ENCODE results near the gene SCN1B.

The SCN1B gene

GRCh38 chr19:35009424-35010415 lies 20.6 kb upstream of the SCN1B start:
- Histone ChIP-seq H3K4me2 (ENCODE audit: low read depth, low read length, poor library complexity, severe bottlenecking) (no peak overlapping the region), H3K9ac (ENCODE audit: low read depth, low read length, poor library complexity, severe bottlenecking) (no peak overlapping the region), H3K9me2 (replicated peaks; ENCODE audit: low read depth, low read length) (no peaks in the 10 kb centered on the region), H3F3A (ENCODE audit: low read depth) (no peaks in the 10 kb centered on the region), H3K9me3 (ENCODE audit: insufficient read depth, low read depth, low read length) (no peaks in the 10 kb centered on the region), H3K36me3 (ENCODE audit: insufficient read depth, low read length) (peaks cover 37% of the 10 kb centered on the region; the same call in 1 of the 2 replicates), H4K20me1 (ENCODE audit: insufficient read depth, low read length, poor library complexity, severe bottlenecking) (peaks cover 32% of the 10 kb centered on the region), H3K27me3 (ENCODE audit: insufficient read depth, low read length, poor library complexity, severe bottlenecking) (no peaks in the 10 kb centered on the region), H2AFZ (ENCODE audit: low read length) (no peak overlapping the region), H3K4me3 (ENCODE audit: low read length, poor library complexity, severe bottlenecking) (no peak overlapping the region), H3K4me1 (ENCODE audit: insufficient read depth, low read length, poor library complexity, severe bottlenecking) (peaks cover 15% of the 10 kb centered on the region), H3K79me2 (ENCODE audit: insufficient read depth, low read length) (peaks cover 24% of the 10 kb centered on the region; the same call in 1 of the 2 replicates)
- TF ChIP-seq CTCF (conservative IDR thresholded peaks at IDR 0.05; ENCODE audit: low read length), result no peak

- no peaks in the 10 kb centered on the region for H3K27me3 ChIP-seq (ENCODE audit: insufficient read depth, low read length, poor library complexity, severe bottlenecking)
Measured at GRCh38 chr19:35011091-35011689, 19.1 kb upstream of the SCN1B start.

More at GRCh38 chr19:35011091-35011689, 19.1 kb upstream of the SCN1B start:
- Histone ChIP-seq H3F3A (ENCODE audit: low read depth) (no peaks in the 10 kb centered on the region), H3K9me2 (replicated peaks; ENCODE audit: low read depth, low read length) (no peaks in the 10 kb centered on the region), H3K9ac (ENCODE audit: low read depth, low read length, poor library complexity, severe bottlenecking) (no peak overlapping the region), H3K9me3 (ENCODE audit: insufficient read depth, low read depth, low read length) (no peaks in the 10 kb centered on the region), H3K4me1 (ENCODE audit: insufficient read depth, low read length, poor library complexity, severe bottlenecking) (peaks cover 16% of the 10 kb centered on the region), H4K20me1 (ENCODE audit: insufficient read depth, low read length, poor library complexity, severe bottlenecking) (peaks cover 21% of the 10 kb centered on the region), H3K4me3 (ENCODE audit: low read length, poor library complexity, severe bottlenecking) (no peak overlapping the region), H3K36me3 (ENCODE audit: insufficient read depth, low read length) (peaks cover 52% of the 10 kb centered on the region; the same call in 1 of the 2 replicates), H3K4me2 (ENCODE audit: low read depth, low read length, poor library complexity, severe bottlenecking) (no peak overlapping the region), H2AFZ (ENCODE audit: low read length) (no peak overlapping the region), H3K79me2 (ENCODE audit: insufficient read depth, low read length) (peaks cover 9% of the 10 kb centered on the region; the same call in 1 of the 2 replicates)
- TF ChIP-seq EZH2phosphoT487 (IDR thresholded peaks at IDR 0.05; ENCODE audit: borderline replicate concordance), result no peak
- no peak for TF ChIP-seq CTCF (conservative IDR thresholded peaks at IDR 0.05; ENCODE audit: low read length)
